ENCODE data around the gene TTYH3.

The TTYH3 gene

DNA sequence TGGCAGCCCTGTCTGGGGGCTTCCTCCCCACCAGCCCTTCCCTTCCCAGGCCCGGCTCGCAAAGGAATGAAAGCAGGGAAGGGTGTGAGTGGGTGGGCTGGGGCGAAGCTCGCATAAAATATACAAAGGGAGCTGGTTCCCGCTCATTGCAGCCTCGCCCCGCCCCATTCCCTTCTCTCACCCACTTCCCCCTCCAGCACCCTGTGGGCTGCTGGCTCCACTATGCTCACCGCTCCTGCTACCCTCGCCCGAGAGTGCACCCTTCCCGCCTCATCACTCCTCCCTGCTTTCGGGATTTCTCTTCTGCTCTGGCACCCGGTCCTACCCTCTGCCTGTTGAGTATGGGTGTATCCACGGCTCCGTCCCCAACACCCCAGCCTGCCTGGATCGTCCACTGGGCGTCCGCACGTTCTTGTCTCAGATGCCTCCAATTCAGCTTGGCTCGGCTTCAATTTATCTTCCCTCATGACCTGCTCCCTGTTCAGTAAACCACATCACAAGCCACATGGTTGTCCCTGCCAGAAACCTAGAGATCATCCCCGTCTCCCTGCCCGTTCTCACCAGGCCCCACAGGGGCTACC is 14.4 kb upstream of the TTYH3 start:
- DNase-seq (ENCODE audit: low read depth) = no peak

- DNase-seq (ENCODE audit: low read depth) = no peak
Observed at GRCh38 chr7:2619116-2619515, 12.7 kb upstream of the TTYH3 start.

GRCh38 chr7:2621061-2621828 is 10.5 kb upstream of the TTYH3 start:
- no peak for DNase-seq (ENCODE audit: low read depth)

- DNase-seq (ENCODE audit: low read depth) = no peak
Observed at GRCh38 chr7:2621948-2622640, 9.7 kb upstream of the TTYH3 start.

GRCh38 chr7:2622869-2623697 is 8.7 kb upstream of the TTYH3 start:
- no peak for DNase-seq (ENCODE audit: low read depth)

- no peak for DNase-seq (ENCODE audit: low read depth)
Observed at GRCh38 chr7:2623698-2624014, 8.1 kb upstream of the TTYH3 start.

DNA sequence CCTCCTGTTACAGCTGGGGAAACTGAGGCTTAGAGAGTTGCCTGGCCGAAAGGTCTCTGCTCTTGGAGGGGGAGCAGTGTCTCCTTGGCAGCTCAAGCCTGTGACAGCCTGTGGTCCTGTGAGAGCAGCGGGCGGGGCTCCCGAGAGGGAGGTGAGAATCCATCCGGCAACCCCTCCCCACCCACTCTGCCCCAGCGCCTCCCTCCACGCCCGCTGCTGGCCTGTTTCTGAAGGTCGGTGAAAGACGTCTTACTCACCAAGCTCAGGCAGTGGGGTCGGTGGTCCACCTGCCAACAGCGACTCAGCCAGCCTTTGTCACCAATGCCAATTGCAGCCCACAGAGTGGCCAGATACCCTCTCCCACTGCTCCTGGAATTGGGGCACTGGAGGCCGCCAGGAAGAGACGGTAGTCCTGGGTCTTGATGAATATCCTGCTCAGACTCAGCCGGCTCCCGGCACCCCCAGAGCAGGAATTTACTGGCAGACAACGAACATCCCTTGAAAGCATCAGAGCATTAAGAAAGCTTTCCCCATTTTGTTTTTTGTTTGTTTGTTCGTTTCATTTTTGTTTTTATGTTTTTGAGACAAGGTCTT is 7.4 kb upstream of the TTYH3 start:
- DNase-seq (ENCODE audit: low read depth) = no peak

DNA sequence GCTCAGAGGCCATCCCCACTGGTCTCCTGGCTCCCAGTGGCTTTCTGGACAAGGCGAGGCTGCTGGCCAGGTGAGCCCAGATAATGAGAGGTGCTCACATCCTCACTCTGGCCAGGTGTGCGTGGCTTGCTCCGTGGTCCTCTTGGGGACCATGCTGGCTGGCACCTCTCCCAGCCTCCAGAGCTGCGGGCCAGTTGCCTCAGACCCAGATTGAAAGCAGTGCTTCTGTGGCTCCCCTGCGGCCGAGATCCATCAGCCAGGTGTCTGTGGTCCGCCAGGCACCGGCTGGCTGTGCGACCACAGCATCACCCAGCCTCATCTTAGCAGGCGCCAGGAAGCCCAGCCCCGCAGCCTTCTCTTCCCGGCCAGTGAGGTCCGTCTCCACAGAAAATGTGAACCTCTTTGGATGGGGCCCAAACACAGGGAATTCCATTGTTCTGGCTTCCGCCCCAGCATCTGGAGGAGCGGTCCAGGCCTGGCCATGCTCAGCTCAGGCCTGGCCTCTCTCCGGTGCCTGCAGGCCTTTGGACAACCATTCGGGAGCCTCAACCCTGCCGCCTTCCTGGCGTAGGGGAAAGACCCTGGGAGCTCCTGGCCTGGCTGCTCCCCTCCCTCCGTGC is 5.2 kb upstream of the TTYH3 start:
- DNase-seq (ENCODE audit: low read depth) = no peak

DNA sequence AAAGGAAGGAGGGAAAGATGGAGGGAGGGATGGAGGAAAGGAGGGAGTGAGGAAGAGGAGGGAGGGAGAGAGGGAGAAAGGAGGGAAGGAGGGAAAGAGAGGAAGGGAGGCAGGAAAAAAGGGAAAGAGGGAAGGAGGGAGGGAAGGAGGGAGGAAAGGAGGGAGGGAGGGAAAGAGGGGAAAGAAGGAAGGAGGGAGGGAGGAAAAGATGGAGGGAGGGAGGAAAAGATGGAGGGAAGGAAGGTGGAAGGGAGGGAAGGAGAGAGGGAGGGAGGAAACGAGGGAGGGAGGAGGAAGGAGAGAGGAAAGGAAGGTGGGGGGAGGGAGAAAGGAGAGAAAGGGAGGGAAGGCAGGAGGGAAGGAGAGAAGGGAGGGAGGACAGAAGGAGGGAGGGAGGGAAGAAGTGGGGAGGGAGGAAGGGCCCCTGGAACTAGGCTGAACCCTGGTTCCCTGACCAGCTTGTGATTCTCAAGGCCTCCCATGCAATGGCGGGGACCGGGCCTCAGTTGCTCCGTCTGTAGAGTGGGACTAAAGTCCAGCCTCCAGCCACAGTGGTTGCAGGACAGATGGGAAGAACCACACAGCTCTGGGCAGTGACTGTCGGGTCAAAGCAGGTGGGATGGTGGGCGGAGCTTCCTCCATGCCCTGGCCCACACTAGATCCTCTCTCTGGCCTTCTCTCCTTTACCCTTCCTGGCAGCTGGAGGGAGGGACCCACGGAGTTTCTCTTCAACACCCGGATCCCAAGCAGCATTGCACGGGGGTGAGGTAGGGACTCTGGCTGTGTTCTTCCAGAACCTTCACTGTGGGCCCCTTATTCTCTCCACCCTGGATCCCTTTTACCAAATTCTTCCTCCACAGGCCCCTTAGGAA is 4.3 kb upstream of the TTYH3 start:
- DNase-seq (ENCODE audit: low read depth) = no peak

DNA sequence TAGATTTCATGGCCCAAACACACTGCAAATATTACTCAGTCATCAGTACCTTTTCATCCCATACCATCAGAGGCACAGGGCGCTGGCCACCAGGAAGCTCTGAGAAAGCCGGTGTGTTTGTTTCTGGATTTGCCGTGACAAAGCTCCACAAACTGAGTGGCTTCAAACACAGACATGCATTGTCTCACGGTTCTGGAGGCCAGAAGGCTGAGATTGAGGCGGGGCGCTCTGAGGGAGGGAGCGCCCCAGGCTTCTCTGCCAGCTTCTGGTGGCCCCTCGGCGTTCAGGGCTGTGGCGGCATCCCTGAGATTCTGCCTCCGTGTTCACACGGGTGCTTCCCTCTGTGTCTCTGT is 3.7 kb upstream of the TTYH3 start:
- no peak for DNase-seq (ENCODE audit: low read depth)

- no peak for DNase-seq (ENCODE audit: low read depth)
Observed at GRCh38 chr7:2628891-2629290, 2.9 kb upstream of the TTYH3 start.

GRCh38 chr7:2629746-2630681 is 1.8 kb upstream of the TTYH3 start:
- no peak for DNase-seq (ENCODE audit: low read depth)

DNA sequence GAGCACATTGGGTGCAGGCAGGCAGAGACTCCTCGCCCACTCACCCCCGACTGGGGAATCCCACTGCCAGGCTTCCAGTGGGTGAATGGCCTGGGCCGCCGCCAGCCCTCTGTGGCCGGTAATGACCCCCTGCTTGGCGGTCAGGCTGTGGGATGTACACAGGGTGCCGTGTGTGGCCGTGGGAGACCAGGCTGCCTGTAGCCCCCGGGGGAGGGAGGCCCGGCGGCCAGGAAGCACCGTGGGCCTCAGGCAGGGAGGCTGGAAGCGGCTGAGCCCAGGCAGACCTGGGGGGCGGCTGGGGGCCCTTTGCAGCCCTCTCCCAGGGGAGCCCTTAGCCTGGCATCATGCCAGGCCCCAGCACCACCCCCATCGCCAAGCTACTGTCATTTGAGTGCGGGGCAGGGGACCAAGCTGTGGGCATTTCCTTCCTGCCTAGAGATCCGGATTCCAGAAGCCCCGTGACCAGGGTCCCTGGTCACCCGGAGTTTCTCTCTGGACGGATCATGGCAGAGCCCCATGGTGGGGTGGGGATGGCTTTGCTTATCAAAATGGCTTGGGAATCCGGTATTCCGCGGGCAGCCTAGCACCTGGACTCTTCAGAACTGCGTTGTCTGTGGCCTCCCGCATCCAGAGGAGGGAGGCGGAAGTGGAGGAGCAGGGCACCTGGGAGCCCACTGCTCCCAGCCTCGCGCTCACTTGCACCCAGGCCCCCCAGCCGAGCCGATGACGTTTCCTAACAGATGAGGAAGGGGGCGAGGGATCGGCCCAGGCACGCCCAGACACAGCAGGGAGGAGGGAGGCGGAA is 1.1 kb downstream of the TTYH3 start:
- peak; percentile 39 for DNase-seq (ENCODE audit: low read depth)

- peak; percentile 31 for DNase-seq (ENCODE audit: low read depth)
Observed at GRCh38 chr7:2633538-2634266, 1.9 kb downstream of the TTYH3 start.

GRCh38 chr7:2634267-2635145 is 2.7 kb downstream of the TTYH3 start:
- DNase-seq (ENCODE audit: low read depth) = no peak

GRCh38 chr7:2635148-2635668 is 3.4 kb downstream of the TTYH3 start:
- no peak for DNase-seq (ENCODE audit: low read depth)

Measured in stimulated activated CD8-positive, alpha-beta memory T cell treated with anti-CD3 and anti-CD28 coated beads, Interleukin-12 subunit alpha, Interleukin-12 subunit beta, amount 100 ng/mL, for 4 hours (primary cell).